Measurements from ENCODE around the gene KCNIP4.

DNA sequence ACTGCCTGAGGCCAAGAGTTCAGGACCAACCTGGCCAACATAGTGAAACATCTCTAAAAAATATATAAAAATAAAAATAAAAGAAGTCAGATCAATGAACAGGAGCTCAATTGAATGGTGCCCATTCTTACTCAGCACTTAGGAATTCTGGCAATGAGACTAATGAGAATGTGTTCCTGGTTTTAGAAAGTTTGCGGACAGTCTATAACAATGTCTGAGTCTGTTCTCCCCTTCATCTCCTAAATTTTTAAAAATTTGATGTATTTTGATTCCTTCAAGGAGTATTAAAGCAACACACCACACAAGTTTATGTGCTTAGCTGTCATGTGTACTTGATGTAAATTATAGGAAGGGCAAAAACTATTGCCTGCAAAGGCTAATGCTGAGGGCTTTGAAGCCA, 30.6 kb upstream of the KCNIP4 start:
- TF ChIP-seq NR2C1 (IDR thresholded peaks at IDR 0.05): no peak
- TF ChIP-seq, protein P1, sequence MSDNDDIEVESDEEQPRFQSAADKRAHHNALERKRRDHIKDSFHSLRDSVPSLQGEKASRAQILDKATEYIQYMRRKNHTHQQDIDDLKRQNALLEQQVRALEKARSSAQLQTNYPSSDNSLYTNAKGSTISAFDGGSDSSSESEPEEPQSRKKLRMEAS (IDR thresholded peaks at IDR 0.05; ENCODE audit: low read depth, low read length): no peak
- no peak for TF ChIP-seq SREBF2 (IDR thresholded peaks at IDR 0.05; ENCODE audit: low read length)
- no peak for TF ChIP-seq POLR2A (IDR thresholded peaks at IDR 0.05; ENCODE audit: low read depth, low read length)
- TF ChIP-seq EZH2 (IDR thresholded peaks at IDR 0.05; ENCODE audit: borderline replicate concordance, control insufficient read depth, low read depth, low read length): no peak
- no peak for TF ChIP-seq BHLHE40 (IDR thresholded peaks at IDR 0.05; ENCODE audit: borderline replicate concordance in 1 of 2, low read depth in 2 of 2, low read length in 1 of 2)
- no peak for TF ChIP-seq RBBP5 (conservative IDR thresholded peaks at IDR 0.05)
- TF ChIP-seq, protein P2, sequence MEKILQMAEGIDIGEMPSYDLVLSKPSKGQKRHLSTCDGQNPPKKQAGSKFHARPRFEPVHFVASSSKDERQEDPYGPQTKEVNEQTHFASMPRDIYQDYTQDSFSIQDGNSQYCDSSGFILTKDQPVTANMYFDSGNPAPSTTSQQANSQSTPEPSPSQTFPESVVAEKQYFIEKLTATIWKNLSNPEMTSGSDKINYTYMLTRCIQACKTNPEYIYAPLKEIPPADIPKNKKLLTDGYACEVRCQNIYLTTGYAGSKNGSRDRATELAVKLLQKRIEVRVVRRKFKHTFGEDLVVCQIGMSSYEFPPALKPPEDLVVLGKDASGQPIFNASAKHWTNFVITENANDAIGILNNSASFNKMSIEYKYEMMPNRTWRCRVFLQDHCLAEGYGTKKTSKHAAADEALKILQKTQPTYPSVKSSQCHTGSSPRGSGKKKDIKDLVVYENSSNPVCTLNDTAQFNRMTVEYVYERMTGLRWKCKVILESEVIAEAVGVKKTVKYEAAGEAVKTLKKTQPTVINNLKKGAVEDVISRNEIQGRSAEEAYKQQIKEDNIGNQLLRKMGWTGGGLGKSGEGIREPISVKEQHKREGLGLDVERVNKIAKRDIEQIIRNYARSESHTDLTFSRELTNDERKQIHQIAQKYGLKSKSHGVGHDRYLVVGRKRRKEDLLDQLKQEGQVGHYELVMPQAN (conservative IDR thresholded peaks at IDR 0.05): no peak
- TF ChIP-seq, protein P3, sequence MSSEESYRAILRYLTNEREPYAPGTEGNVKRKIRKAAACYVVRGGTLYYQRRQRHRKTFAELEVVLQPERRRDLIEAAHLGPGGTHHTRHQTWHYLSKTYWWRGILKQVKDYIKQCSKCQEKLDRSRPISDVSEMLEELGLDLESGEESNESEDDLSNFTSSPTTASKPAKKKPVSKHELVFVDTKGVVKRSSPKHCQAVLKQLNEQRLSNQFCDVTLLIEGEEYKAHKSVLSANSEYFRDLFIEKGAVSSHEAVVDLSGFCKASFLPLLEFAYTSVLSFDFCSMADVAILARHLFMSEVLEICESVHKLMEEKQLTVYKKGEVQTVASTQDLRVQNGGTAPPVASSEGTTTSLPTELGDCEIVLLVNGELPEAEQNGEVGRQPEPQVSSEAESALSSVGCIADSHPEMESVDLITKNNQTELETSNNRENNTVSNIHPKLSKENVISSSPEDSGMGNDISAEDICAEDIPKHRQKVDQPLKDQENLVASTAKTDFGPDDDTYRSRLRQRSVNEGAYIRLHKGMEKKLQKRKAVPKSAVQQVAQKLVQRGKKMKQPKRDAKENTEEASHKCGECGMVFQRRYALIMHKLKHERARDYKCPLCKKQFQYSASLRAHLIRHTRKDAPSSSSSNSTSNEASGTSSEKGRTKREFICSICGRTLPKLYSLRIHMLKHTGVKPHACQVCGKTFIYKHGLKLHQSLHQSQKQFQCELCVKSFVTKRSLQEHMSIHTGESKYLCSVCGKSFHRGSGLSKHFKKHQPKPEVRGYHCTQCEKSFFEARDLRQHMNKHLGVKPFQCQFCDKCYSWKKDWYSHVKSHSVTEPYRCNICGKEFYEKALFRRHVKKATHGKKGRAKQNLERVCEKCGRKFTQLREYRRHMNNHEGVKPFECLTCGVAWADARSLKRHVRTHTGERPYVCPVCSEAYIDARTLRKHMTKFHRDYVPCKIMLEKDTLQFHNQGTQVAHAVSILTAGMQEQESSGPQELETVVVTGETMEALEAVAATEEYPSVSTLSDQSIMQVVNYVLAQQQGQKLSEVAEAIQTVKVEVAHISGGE (CRISPR knock-in tag; IDR thresholded peaks at IDR 0.05): no peak
- TF ChIP-seq EGR1 (IDR thresholded peaks at IDR 0.05; ENCODE audit: borderline replicate concordance in 1 of 2, low read depth in 2 of 2, low read length in 2 of 2): no peak
- TF ChIP-seq TARDBP (IDR thresholded peaks at IDR 0.05; ENCODE audit: borderline replicate concordance): no peak
- TF ChIP-seq SIN3A (IDR thresholded peaks at IDR 0.05; ENCODE audit: low read depth, low read length): no peak
- no peak for TF ChIP-seq RAD21 (IDR thresholded peaks at IDR 0.05; ENCODE audit: insufficient read depth, low read depth, low read length)
- TF ChIP-seq, protein P4, sequence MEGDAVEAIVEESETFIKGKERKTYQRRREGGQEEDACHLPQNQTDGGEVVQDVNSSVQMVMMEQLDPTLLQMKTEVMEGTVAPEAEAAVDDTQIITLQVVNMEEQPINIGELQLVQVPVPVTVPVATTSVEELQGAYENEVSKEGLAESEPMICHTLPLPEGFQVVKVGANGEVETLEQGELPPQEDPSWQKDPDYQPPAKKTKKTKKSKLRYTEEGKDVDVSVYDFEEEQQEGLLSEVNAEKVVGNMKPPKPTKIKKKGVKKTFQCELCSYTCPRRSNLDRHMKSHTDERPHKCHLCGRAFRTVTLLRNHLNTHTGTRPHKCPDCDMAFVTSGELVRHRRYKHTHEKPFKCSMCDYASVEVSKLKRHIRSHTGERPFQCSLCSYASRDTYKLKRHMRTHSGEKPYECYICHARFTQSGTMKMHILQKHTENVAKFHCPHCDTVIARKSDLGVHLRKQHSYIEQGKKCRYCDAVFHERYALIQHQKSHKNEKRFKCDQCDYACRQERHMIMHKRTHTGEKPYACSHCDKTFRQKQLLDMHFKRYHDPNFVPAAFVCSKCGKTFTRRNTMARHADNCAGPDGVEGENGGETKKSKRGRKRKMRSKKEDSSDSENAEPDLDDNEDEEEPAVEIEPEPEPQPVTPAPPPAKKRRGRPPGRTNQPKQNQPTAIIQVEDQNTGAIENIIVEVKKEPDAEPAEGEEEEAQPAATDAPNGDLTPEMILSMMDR (IDR thresholded peaks at IDR 0.05 in 2 of 3, conservative IDR thresholded peaks at IDR 0.05 in 1 of 3; ENCODE audit: control insufficient read depth in 2 of 3, extremely low read depth in 1 of 3, insufficient read depth in 1 of 3, low read depth in 3 of 3, low read length in 3 of 3): no peak

Data from GM12878 (cell line).